Uterus (tissue), 2 donors: ENCODE measurements around the gene DDHD1.

Experiments
- POLR2A ChIP-seq, 2 donors: fragments of 450-650 bp; IDR thresholded peaks; one replicate each; pipeline ENCODE4 v1.6.1; 2016; ENCODE audit warnings: antibody characterized with exemption in 2 of 2, mild to moderate bottlenecking in 1 of 2, moderate library complexity in 1 of 2
- TF ChIP-seq, protein P1 (sequence below), 4 experiments: fragments of 200-600 bp in 2 of 4; fragments of 450-650 bp in 2 of 4; sonication (generic) in 2 of 4; IDR thresholded peaks; one replicate each; pipeline ENCODE4 v1.5.1; 2016 to 2019; ENCODE audit warnings: antibody characterized with exemption in 4 of 4, mild to moderate bottlenecking in 2 of 4, moderate library complexity in 1 of 4

DNA sequence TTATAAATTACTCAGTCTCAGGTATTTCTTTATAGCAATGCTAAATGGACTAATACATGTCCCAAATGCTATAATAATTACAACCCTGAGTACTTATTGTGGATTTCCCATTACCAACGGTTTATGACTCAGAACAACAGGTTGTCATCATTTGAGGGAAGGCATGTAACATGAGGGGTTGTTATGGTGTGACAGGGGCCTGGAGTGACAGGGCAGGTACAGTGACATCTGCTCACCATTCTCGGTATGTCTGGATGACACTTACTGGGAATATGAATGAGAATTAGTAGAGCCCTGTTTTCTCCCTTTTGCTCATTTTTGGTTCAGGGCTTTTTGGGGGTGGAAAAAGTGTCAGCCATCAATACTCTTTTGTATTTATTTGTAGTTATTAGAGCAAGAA is 166.1 kb downstream of the DDHD1 start:
- no peak for TF ChIP-seq POLR2A (IDR thresholded peaks at IDR 0.05)
- TF ChIP-seq, protein P1, sequence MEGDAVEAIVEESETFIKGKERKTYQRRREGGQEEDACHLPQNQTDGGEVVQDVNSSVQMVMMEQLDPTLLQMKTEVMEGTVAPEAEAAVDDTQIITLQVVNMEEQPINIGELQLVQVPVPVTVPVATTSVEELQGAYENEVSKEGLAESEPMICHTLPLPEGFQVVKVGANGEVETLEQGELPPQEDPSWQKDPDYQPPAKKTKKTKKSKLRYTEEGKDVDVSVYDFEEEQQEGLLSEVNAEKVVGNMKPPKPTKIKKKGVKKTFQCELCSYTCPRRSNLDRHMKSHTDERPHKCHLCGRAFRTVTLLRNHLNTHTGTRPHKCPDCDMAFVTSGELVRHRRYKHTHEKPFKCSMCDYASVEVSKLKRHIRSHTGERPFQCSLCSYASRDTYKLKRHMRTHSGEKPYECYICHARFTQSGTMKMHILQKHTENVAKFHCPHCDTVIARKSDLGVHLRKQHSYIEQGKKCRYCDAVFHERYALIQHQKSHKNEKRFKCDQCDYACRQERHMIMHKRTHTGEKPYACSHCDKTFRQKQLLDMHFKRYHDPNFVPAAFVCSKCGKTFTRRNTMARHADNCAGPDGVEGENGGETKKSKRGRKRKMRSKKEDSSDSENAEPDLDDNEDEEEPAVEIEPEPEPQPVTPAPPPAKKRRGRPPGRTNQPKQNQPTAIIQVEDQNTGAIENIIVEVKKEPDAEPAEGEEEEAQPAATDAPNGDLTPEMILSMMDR (IDR thresholded peaks at IDR 0.05): no peak
